NCI-H128 (cell line): ENCODE data around the gene PAXX.

ENCODE experiments used
- DNase-seq: peaks from one replicate; lab custom pipeline; 2025; ENCODE audit not compliant: unreplicated experiment; lab: John Stamatoyannopoulos, UW

PAXX gene, protein sequence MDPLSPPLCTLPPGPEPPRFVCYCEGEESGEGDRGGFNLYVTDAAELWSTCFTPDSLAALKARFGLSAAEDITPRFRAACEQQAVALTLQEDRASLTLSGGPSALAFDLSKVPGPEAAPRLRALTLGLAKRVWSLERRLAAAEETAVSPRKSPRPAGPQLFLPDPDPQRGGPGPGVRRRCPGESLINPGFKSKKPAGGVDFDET

DNA sequence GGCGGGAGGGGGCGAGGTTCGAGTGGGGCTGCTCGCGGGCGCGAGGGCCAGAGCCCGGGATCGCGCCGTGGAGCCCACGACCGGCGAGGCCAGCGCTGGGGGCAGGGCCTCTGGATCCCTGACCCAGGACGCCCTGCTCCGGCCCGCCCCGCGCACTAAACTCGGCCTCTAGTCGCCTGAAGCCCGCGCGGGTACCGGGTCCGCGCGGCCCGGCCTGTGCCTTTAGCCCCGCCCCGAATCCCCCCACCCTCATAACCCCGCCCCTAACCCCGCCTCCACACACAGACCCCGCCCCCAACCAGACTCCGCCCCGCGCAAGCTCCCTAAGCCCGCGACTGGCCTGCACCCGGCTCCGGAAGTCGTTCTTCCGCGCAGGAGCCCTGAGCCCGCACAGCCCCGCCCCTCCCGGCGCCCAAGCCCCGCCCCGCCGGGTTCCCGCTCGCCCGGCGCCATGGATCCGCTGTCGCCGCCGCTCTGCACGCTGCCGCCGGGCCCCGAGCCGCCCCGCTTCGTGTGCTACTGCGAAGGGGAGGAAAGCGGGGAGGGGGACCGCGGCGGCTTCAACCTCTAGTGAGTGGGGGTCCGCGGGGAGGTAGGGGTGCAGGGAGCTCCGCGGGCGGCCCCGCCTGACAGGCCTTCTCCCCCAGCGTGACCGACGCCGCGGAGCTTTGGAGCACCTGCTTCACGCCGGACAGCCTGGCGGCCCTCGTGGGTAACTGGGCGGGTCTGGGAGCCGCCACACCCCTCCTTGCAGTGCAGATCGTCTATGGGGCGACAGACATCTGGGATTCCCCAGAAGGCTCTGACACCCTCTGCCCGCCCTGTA is at the start of gene PAXX:
Gene PAXX (plus strand): TSS at position 430 of the 826 bp plus-strand sequence. CDS start 22 bp downstream, at position 452.
- peak; percentile 80 for DNase-seq

DNA sequence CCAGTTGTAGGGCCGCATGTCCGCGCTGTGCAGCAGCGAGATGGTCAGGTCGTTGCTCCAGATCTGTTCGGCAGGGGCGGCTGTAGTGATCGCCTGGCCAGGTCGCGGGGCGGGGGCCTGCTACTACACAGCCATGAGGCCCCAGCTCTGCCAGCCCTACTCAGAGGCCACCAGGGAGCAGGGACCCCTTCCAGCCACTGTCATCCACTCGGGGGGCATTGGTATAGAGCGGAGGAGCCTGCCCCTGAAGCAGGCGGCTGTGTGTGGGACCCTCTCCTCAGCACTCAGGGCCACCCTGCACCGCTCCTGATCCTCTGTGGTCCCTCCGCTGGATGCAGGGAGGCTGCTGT is 49.4 kb upstream of the PAXX start:
- DNase-seq = no peak

DNA sequence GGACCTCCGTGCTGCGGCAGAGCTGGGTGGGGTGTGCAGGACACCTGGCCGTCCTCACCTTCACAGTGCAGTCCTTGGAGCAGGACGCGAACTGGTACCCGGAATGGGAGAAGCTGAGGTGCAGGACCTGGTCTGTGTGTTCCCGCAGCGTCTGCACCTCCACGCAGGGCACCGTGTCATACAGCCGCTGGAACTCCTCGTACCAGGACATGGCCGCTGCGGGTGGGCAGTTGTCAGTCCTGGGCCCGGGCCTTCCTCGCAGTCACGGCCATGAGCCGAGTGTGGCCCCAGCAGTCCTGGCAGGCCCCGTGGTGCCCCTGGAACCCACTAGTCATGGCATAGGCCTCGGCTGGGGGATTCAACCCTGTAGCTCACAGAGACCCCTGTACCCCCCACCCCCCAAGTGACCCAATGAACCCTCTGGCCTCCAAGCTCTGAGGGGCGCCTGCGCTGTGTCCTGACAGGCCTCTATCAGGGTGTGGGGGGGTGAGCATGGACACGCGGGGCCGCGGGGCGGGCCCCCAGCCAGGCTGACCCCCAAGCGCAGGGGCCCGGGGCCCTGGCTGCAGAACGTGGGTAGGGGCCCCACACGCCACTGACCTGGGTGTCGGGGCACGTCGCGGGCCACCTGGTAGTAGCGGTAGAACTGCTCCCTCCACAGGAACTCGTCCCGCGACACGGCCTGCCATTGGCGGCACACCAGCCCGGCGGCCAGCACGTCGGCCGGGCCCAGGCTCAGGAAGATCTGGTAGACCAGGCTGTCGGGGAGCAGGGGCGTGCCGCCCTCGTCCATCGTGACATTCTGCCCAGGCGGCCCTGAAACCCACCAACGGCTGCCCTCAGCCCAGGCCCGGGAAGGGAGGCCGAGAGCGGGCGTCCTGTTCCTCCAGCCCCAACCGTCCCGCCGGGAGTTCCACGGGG is 48.7 kb upstream of the PAXX start:
- DNase-seq = no peak

DNA sequence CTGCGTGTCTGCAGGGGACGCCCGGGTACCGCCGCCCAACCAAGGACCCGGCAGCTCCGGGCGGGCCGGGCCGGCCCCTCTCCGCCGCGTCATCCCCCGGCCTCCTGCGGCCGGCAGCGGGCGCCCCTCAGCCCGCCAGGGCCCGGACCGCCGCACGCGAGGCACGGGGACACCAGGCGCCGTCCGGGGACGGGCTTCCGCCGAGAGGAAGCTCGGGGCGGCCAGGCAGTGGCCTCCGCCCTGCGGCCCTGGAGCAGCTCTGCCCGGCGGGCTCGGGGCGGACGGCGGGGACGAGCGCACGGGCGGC is 48.1 kb upstream of the PAXX start:
- no peak for DNase-seq

DNA sequence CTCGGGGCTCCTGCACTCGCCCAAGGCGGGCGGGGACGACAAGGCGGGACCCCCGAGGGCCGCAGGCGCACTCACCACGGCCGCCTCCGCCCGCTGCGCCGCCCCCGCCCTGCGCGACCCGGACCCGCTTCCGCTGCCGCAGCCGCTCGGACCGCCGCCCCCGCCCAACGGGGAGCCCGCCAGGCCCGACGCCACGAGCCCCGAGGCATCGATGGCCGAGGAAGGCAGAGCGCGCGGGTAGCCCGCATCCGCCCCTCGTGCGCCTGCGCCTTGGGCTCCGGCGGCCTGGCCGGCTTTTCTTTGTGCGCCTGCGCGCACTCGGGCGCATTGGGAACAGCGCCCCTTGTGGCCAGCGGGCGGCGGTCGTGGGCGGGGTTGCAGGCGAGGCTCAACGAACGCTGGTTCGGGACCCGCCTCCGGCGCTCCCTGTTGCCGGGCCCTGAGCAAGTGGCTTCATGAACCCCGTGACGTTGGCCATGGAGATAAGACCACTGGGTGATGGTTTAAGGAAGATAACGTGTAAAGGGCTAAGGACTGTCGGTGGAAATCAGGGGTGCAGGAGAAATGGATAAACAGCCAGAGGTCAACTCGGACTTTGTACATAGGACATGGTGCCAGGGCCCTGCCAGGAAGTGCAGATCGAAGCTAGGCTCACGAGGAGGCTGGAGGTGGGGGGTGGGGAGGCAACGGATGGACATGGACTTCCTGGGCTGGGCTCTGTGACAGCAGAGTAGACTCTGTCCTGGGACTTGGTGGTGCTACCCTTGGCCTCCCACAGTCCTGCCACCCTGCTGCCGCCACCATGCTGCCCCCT is 47.5 kb upstream of the PAXX start, which contains the start of the genes C8G and FBXW5:
Gene C8G (plus strand): TSS at position 725 of the 814 bp plus-strand sequence. CDS start 78 bp downstream, at position 803.
Gene FBXW5 (minus strand): TSS at position 220 of the 814 bp plus-strand sequence. CDS start 655 bp downstream, outside the sequence.
- peak; percentile 89 for DNase-seq

DNA sequence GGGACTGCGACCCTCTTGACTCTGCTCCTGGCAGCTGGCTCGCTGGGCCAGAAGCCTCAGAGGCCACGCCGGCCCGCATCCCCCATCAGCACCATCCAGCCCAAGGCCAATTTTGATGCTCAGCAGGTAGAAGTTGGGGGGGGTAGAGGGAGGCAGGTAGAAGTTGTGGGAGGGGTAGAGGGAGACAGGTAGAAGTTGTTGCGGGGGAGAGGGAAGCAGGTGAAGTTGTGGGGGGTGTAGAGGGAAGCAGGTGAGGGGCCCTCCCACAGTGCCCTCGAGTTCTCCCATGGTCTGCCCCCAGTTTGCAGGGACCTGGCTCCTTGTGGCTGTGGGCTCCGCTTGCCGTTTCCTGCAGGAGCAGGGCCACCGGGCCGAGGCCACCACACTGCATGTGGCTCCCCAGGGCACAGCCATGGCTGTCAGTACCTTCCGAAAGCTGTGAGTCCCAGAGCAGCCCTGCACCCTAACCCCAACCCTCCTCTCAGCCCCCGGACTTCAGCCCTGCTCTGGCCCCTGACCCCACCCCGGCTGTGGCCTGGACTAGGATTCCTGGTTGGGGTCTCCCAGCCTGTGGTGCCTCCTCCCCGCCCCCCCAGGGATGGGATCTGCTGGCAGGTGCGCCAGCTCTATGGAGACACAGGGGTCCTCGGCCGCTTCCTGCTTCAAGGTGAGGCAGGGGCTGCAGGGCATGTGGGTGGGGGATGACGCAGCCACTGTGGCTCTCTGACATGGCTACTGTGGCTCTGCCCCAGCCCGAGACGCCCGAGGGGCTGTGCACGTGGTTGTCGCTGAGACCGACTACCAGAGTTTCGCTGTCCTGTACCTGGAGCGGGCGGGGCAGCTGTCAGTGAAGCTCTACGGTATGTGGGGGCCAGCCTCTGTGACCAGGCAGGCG is 46.6 kb upstream of the PAXX start:
- DNase-seq = no peak

DNA sequence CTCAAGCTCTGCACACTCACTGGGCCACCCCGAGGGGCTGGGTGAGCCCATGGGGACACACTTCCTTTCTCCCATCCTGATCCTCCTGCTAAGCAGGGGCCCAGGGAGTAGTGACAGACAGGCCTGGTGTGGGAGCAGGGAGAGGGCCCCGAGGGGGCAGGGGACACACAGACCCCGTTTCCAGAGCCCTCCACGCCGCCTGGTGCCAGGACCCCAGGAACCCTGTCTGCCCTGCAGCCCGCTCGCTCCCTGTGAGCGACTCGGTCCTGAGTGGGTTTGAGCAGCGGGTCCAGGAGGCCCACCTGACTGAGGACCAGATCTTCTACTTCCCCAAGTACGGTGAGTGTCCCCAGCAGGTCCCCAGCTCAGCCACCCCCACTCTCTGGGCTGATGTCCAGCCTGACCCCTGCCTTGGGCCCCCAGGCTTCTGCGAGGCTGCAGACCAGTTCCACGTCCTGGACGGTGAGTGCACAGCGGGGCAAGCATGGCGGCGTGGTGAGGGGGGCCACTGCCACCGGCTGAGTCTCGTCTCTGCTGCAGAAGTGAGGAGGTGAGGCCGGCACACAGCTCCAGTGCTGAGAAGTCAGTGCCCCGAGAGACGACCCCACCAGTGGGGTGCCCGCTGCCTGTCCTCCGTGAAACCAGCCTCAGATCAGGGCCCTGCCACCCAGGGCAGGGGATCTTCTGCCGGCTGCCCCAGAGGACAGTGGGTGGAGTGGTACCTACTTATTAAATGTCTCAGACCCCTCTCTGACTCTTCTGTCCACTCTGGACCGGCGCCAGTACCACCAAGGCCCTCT is 45.8 kb upstream of the PAXX start:
- no peak for DNase-seq

DNA sequence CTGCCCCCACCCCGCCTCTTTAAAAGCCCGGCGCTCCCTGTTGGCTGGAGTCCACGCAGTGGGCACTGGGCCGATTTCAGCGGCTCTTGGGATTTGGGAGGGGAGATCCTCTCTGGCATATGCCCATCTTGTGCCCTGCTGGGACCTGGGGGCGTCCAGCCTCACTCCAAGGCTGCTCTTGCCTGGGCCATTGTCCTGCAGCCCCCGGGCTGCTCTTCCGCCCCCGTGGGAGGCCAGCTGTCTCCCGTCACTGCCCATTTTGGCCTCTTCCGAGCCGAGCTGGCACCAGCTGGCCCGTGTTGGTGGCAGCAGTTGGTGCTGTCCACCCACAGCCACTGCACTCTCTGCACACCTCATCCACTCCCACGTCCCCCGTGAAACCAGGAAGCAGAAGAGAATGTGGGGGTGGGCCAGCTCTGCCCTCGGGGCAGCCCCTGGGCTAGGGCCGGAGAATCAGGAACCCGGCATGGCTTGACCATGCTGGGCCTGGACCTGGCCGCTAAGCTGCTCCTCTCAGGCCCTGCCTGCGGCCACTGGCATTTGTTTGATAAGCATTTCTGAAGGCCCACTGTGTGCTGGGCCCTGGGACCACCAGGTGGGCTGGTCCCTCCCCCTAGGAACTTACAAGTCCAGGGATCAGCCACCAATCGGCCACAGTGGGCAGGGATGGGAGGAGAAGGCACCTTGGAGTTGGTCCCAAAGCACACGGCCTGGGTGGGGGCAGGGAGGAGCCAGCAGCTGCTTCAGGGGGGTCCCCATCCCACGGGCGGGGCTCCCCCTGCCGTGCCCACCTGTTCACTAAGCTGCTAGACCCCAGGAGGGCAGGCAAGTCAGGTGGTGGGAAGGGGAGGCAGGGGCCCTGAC is 45.0 kb upstream of the PAXX start:
- DNase-seq = no peak

DNA sequence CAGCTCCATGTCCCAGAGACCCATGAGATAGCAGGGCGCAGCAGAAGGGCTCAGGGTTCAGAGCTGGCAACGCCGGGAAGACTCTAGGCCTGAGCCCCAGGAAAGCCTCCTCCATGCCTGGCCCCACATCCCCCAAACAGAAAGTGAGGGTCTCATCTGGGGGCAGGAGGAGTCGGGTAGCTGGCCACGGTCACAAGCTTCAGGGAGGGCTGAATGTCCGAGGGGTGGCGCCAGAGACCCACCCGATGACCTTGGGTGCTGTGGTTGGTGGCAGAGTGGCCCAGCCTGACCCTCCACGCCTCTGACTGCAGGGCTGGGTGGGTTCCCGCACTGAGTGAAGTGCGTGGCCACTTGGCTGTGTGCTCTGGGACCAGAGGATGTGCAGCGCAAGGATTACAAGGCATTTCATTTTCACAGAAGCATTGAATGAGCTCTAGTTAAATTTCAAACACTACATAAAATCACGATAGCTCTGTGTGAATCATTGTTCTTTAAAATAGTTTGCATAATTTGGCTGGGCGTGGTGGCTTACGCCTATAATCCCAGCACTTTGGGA is 44.2 kb upstream of the PAXX start:
- no peak for DNase-seq

DNA sequence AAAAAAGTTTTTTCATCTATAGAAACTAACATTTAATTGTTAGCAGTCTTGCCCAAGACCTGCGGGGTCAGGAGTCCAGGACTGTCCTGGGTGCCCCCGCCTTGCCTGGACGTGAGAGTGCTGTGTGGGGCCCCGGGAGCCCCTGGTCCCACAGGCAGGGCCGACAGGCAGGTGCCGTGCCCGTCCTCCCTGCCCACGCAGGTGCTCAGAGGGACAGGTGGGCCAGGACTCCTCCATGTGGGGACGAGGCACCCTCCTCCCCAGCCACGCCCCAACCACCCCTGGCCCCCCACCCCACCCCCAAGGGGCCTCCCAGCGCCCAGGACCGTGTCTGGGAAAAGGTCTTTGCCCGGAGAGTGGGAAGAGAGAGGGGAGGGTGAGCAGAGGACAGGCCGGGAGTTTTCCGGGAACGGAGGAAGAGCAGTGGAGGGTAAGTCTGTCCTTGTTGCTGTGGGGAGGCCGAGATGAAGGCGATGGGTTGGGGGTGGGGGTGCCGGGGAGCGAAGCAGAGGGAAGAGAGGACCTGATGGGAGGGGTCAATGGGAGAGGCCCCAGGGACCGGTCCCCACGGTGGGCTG is 42.9 kb upstream of the PAXX start:
- no peak for DNase-seq

DNA sequence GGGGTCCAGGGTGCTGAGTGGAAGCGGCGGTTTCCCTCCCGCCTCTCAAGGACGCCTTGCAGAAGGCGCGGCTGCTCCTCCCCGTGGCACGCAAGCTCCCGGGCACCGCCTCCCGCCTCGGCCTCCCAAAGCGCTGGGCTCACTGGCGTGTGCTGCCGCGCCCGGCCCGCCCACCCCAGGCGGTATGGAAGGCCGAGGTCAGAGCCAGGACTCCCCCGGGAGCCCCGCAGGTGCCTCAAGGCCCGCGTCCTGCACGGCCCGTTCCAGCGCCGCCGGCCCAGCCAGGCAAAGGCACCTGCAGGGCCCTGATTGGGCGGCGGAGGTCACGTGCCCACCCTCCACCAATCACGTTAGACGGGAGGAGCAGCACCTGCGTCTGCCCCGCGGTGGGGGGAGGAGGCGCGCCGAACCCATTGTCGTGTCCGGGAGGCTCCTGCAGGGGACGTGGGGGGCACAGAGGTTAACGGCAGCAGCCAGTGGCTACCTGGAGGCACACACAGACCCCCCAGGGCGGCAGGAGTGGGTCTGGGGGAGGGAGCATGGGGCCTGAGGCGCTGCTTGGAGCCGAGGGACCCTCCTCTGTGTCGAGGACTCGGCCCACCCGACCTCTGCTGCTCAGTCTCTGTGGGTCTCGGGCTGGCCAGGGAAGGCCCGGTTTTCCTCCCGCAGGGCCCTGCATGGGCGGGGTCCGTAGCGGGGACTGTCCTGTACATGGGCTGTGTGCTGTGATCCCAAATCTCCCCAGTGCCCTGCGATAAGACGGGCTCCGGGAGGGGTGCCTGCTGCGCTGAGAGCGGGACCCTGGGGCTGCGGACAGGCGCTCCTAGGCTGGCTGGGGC is 42.2 kb upstream of the PAXX start:
- DNase-seq = peak; percentile 93

DNA sequence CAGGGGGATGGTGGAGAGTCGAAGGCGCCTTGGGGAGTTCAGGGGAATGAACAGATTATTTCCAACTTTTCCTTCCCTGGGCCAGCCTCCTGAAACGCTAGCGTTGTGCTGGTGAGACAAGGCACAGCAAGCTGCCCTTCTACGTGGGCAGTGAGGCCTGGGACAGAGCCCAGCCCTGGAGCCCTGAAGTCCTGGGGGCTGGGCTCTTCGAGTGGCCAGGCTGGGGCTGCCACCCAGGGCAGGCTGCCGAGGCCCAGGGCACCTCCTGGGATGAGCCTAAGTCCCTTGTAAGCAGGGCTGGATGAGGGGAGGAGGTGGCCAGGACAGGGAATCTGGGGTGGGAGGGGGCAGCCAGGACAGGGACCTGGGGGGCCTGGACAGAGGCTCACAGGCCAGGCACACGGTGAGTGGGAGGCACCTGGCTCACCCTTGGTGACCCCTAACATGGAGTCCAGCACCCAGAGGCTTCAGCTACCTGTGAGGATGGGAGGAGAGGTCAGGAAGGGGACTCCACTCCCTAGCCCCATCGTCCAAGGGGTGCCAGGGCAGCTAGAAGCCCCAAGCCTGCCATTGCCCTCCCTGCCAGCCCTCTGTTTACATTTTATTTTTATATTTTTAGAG is 41.5 kb upstream of the PAXX start:
- DNase-seq = no peak

DNA sequence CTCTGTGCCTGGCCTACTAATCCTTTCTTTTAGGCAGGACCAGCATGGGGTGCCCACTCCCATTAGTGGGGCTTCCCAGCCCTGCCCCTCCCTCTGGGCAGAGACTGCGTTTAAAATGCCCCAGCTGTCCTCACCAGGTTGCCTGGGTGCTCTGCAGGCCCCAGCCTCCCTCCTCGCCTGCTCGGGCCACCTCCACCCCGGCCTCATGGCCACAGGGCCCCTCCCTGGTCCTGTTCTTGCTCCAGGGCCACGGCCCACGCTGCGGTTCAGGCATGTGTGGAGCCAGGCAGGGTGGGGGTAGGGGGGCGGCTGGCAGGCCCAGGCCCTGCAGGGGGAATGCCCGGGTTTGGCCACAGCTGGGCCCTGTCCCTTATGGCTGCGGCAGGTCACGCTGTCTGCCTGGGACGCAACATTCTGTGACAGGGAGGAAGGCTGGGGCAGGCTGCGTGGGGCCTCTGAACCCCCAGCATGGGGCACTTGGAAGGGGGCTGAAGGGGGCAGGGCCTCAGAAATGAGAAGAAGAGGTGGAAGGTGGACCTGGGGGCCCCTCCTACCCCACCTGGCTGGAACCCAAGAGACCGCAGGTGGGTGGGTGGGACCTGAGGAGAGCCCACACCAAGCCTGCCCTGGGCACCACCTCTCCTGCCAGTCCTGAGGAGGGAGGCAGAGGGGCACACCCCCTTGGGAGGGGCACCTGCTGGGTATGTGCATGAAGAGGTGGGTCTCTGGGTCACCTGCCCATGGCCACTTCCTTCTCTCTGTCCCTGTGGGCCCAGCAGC is 40.5 kb upstream of the PAXX start, which contains the start of gene LCN12:
Gene LCN12 (plus strand): TSS at position 733 of the 780 bp plus-strand sequence. CDS start 55 bp downstream, outside the sequence.
- no peak for DNase-seq

DNA sequence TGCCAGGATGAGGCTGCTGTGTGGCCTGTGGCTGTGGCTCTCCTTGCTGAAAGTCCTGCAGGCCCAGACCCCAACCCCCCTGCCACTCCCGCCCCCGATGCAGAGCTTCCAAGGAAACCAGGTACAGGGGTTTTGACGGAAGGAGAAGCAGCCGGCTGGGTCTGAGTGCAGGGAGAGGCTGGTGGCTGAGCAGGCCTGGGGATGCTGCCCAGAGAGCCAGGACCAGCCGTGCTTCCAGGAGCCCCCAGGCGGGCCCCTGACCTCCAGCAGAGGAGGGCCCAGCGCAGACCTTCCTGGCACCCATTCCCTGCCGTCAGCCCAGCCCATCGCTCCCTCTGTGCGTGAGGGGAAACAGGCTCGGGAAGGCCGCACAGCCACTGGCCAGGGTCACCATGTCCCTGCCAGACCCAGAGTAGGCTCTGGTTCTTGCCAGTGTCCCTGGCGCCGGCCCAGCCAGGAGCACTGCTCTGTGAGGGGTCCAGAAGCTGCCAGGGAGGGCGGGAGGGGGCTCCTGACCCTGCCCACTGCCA is 39.8 kb upstream of the PAXX start:
- DNase-seq = no peak
